ENCODE data around the gene PRSS36.

Gene PRSS36

DNA sequence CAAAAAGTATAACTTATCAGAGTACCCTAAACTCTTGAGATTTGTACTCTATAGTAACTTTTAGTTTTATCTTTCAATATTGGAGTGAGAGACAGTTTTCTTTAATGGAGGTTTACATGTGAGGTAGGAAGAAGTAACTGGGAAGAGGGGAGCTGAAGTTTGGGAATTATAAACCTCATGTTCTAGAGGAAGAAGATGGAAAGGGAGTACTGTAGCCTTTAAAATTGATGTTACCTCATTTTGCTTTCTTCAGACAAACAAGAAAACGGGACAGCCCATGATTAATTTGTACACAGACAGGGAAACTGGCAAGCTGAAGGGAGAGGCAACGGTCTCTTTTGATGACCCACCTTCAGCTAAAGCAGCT, 39.5 kb upstream of the PRSS36 start:
- no peak overlapping the region for H3K27ac ChIP-seq (ENCODE audit: extremely low read depth, low read depth, low read length)
- H3K4me1 ChIP-seq (ENCODE audit: control insufficient read depth, insufficient read depth, low read length) = no peaks in the 10 kb centered on the region
- no peak for TF ChIP-seq ZNF621 (tag by site-specific recombination; IDR thresholded peaks at IDR 0.05)
- no peak for TF ChIP-seq ZNF157 (tag by site-specific recombination; IDR thresholded peaks at IDR 0.05)
- TF ChIP-seq KLF1 (tag by site-specific recombination; IDR thresholded peaks at IDR 0.05) = no peak
- no peak for TF ChIP-seq ZNF529 (tag by site-specific recombination; IDR thresholded peaks at IDR 0.05; ENCODE audit: insufficient replicate concordance)
- no peak for TF ChIP-seq ZNF433 (tag by site-specific recombination; IDR thresholded peaks at IDR 0.05; ENCODE audit: low read depth)
- no peak for TF ChIP-seq ZNF146 (tag by site-specific recombination; IDR thresholded peaks at IDR 0.05)
- TF ChIP-seq, protein P1, sequence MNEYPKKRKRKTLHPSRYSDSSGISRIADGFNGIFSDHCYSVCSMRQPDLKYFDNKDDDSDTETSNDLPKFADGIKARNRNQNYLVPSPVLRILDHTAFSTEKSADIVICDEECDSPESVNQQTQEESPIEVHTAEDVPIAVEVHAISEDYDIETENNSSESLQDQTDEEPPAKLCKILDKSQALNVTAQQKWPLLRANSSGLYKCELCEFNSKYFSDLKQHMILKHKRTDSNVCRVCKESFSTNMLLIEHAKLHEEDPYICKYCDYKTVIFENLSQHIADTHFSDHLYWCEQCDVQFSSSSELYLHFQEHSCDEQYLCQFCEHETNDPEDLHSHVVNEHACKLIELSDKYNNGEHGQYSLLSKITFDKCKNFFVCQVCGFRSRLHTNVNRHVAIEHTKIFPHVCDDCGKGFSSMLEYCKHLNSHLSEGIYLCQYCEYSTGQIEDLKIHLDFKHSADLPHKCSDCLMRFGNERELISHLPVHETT (tag by site-specific recombination; IDR thresholded peaks at IDR 0.05) = no peak
- no peak for TF ChIP-seq ZNF280C (tag by site-specific recombination; IDR thresholded peaks at IDR 0.05)
- TF ChIP-seq ZNF785 (tag by site-specific recombination; IDR thresholded peaks at IDR 0.05) = no peak
- no peak for TF ChIP-seq ZNF169 (tag by site-specific recombination; IDR thresholded peaks at IDR 0.05)
- TF ChIP-seq KLF7 (tag by site-specific recombination; IDR thresholded peaks at IDR 0.05; ENCODE audit: borderline replicate concordance) = no peak
- no peak for TF ChIP-seq SP2 (tag by site-specific recombination; IDR thresholded peaks at IDR 0.05)
- TF ChIP-seq FEZF1 (tag by site-specific recombination; IDR thresholded peaks at IDR 0.05) = no peak
- TF ChIP-seq ZNF302 (tag by site-specific recombination; IDR thresholded peaks at IDR 0.05; ENCODE audit: low read depth) = no peak
- no peak for TF ChIP-seq ZNF830 (tag by site-specific recombination; IDR thresholded peaks at IDR 0.05; ENCODE audit: low read depth)
- H3K36me3 ChIP-seq (ENCODE audit: control insufficient read depth in 2 of 2, insufficient read depth in 1 of 2, low read length in 2 of 2) = peaks cover 87 to 100% of the 10 kb centered on the region in 2 experiments
- ChIA-PET CTCF (no interaction called here), POLR2A (interaction anchor here (0.7 to 3.1 kb wide), 4 partner anchors 9 to 47 kb away, joined by 3 to 25 read pairs (median 6); partner anchors contain the start of genes FUS and PYCARD)
- H3K9me3 ChIP-seq (ENCODE audit: control insufficient read depth, insufficient read depth, low read depth, low read length) = no peaks in the 10 kb centered on the region
- H3K4me3 ChIP-seq (ENCODE audit: low read depth, low read length) = no peak overlapping the region

DNA sequence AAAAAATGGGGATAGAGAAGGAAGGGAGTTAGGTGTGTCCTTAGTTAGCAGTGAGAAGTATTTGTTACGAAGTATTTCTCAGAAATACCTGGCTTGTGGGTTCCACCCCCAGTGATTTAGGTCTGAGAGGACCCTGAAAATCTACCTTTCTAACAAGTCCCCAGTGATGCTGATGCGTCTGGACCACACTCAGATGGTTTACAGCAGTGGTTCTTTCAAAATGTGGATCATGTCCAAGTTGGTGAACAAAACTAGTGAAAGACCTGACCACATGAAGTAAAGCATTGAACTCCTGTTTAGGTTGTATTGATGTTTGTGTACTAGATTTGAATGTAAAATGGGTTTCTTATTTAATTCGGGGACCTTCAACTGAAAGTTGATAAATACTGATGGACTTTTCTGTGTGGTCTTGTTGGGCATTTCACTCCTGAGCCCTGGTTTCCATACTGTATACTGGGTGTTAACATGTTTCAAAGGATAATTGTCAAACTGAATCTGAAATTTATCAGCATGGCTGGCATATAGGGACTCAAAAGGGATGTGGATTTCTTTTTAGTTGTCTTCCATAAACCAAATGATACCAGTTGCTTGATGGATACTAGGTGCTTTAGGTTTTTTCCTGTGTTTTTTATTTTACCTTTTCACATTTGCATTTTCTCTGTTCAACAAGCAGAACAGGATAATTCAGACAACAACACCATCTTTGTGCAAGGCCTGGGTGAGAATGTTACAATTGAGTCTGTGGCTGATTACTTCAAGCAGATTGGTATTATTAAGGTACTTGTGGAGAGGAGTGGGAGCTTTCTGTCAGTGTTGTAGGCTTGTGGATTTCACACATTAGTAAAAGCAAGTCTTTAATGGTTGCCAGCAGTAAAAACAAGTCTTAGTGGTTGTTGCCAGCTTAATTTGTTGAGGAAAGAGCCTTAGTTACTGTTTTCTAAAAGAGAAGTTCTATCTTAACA, 38.9 kb upstream of the PRSS36 start:
- ChIA-PET CTCF (no interaction called here), POLR2A (interaction anchor here (0.6 to 3.1 kb wide), 5 partner anchors 8 to 47 kb away, joined by 3 to 25 read pairs (median 4); partner anchors contain the start of genes FUS and PYCARD)
- H3K4me1 ChIP-seq (ENCODE audit: control insufficient read depth, insufficient read depth, low read length) = no peaks in the 10 kb centered on the region
- peaks cover 85 to 100% of the 10 kb centered on the region in 2 experiments for H3K36me3 ChIP-seq (ENCODE audit: control insufficient read depth in 2 of 2, insufficient read depth in 1 of 2, low read length in 2 of 2)
- TF ChIP-seq, protein P2, sequence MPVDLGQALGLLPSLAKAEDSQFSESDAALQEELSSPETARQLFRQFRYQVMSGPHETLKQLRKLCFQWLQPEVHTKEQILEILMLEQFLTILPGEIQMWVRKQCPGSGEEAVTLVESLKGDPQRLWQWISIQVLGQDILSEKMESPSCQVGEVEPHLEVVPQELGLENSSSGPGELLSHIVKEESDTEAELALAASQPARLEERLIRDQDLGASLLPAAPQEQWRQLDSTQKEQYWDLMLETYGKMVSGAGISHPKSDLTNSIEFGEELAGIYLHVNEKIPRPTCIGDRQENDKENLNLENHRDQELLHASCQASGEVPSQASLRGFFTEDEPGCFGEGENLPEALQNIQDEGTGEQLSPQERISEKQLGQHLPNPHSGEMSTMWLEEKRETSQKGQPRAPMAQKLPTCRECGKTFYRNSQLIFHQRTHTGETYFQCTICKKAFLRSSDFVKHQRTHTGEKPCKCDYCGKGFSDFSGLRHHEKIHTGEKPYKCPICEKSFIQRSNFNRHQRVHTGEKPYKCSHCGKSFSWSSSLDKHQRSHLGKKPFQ (tag by site-specific recombination; IDR thresholded peaks at IDR 0.05) = no peak
- no peak for TF ChIP-seq ZNF701 (tag by site-specific recombination; IDR thresholded peaks at IDR 0.05)
- no peak for TF ChIP-seq MYNN (tag by site-specific recombination; IDR thresholded peaks at IDR 0.05; ENCODE audit: borderline replicate concordance)
- TF ChIP-seq ZNF645 (tag by site-specific recombination; IDR thresholded peaks at IDR 0.05) = no peak
- no peak for TF ChIP-seq ZNF670 (tag by site-specific recombination; IDR thresholded peaks at IDR 0.05; ENCODE audit: low read depth)
- no peak overlapping the region for H3K27ac ChIP-seq (ENCODE audit: extremely low read depth, low read depth, low read length)
- H3K9me3 ChIP-seq (ENCODE audit: control insufficient read depth, insufficient read depth, low read depth, low read length) = no peaks in the 10 kb centered on the region
- no peak overlapping the region for H3K4me3 ChIP-seq (ENCODE audit: low read depth, low read length)
